Subcutaneous adipose tissue (tissue), 4 donors: Measurements from ENCODE around the gene PISD. TPM values are rescaled to one million over a fixed set of nuclear protein-coding genes. Genes with fewer than 3 reads are reported as not detected.

Experiments used
- CTCF ChIP-seq: fragments of 450-650 bp; IDR thresholded peaks from one replicate; pipeline ENCODE4 v1.5.1; 2016; ENCODE audit warnings: low read depth, mild to moderate bottlenecking, control low read depth, antibody characterized with exemption, moderate library complexity
- total RNA-seq, 4 donors: library from RNA; depleted of rRNA; stranded (reverse); fragments of >200 nt; gene quantifications; one replicate each; pipeline ENCODE4 v1.1.0, GENCODE V29; 2016

The PISD gene
- total RNA-seq, 4 donors from 2014 or later: 46.7 to 207 (median 61.1) TPM

- no peak for TF ChIP-seq CTCF
These were observed 14.9 kb downstream of the PISD start for GRCh38 chr22:31647066-31647465.

GRCh38 chr22:31646186-31647019 is 15.6 kb downstream of the PISD start:
- TF ChIP-seq CTCF: no peak

GRCh38 chr22:31639436-31640039 is 22.5 kb downstream of the PISD start:
- no peak for TF ChIP-seq CTCF

- no peak for TF ChIP-seq CTCF
These were observed 24.0 kb downstream of the PISD start for GRCh38 chr22:31637891-31638618.

- TF ChIP-seq CTCF: no peak
These were observed 24.5 kb downstream of the PISD start for GRCh38 chr22:31637447-31637890.

- no peak for TF ChIP-seq CTCF
These were observed 26.2 kb downstream of the PISD start for GRCh38 chr22:31635638-31636306.
